K562 (cell line): Measurements from ENCODE around the gene ADAMTS6.

Experiments
- MXI1 ChIP-seq: IDR thresholded peaks from 2 replicates; pipeline ENCODE4 v1.6.1; 2011; ENCODE audit warnings: low read depth, mild to moderate bottlenecking, improper control_type of control experiment, low read length
- POLR2A ChIP-seq: fragments of 450-650 bp; conservative IDR thresholded peaks from 2 replicates; pipeline ENCODE4 v1.6.1; 2016
- TF ChIP-seq, protein P1 (sequence below): fragments of 450-650 bp; IDR thresholded peaks from 2 replicates; pipeline ENCODE4 v1.6.1; 2014; ENCODE audit warnings: low read depth, mild to moderate bottlenecking, moderate library complexity, borderline replicate concordance

DNA sequence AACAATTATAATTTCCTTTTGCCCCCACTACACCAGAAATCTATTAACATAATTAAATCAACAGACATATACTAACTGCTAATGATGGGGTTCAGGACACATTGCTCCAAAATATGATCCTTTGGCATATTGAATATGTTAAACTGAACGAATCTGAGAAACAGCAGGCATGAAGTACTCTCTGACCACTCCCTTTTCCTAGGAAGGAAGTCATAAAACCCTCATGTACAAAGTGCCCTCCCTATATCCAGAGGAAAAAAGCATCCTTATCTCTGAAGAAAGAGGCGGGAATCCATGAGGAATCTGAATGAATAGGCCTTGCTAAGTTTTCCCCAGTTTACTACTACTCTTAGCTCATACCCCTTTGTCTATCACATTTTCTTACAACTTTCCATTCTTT is 67.9 kb downstream of the ADAMTS6 start:
- TF ChIP-seq POLR2A (no peak), MXI1 (no peak)
- TF ChIP-seq, protein P1, sequence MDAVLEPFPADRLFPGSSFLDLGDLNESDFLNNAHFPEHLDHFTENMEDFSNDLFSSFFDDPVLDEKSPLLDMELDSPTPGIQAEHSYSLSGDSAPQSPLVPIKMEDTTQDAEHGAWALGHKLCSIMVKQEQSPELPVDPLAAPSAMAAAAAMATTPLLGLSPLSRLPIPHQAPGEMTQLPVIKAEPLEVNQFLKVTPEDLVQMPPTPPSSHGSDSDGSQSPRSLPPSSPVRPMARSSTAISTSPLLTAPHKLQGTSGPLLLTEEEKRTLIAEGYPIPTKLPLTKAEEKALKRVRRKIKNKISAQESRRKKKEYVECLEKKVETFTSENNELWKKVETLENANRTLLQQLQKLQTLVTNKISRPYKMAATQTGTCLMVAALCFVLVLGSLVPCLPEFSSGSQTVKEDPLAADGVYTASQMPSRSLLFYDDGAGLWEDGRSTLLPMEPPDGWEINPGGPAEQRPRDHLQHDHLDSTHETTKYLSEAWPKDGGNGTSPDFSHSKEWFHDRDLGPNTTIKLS: no peak
